T-helper 22 cell (primary cell): ENCODE results near the gene ODF4.
"Not testable (repeated sequence)": the region's sequence is repeated elsewhere in the genome, so short reads cannot be mapped to it uniquely, and the experiment has no call there.

ENCODE experiments used
- DNase-seq: peaks from one replicate; pipeline ENCODE4 v3.0.0-alpha.2; 2020; ENCODE audit warnings: low read depth

The ODF4 gene

GRCh38 chr17:8326511-8327302 lies 12.9 kb upstream of the ODF4 start:
- DNase-seq: no peak

GRCh38 chr17:8327303-8327649 lies 12.4 kb upstream of the ODF4 start:
- no peak for DNase-seq

GRCh38 chr17:8332128-8332527 lies 7.5 kb upstream of the ODF4 start:
- no peak for DNase-seq

- no peak for DNase-seq
Measured at GRCh38 chr17:8332688-8333087, 7.0 kb upstream of the ODF4 start.

- no peak for DNase-seq
Measured at GRCh38 chr17:8333281-8333680, 6.4 kb upstream of the ODF4 start.

- no peak for DNase-seq
Measured at GRCh38 chr17:8337802-8338752, 1.6 kb upstream of the ODF4 start.

- DNase-seq: no peak
Measured at GRCh38 chr17:8338753-8339140, 893 bp upstream of the ODF4 start.

- no peak for DNase-seq
Measured at GRCh38 chr17:8341456-8341855, 1.8 kb downstream of the ODF4 start.

GRCh38 chr17:8345052-8345690 lies 5.5 kb downstream of the ODF4 start:
- DNase-seq: no peak

GRCh38 chr17:8345951-8346665 lies 6.5 kb downstream of the ODF4 start:
- DNase-seq: no peak

GRCh38 chr17:8347001-8347400 lies 7.4 kb downstream of the ODF4 start:
- DNase-seq: not testable (repeated sequence)

GRCh38 chr17:8350339-8350738 lies 10.7 kb downstream of the ODF4 start:
- DNase-seq: no peak

GRCh38 chr17:8353736-8354135 lies 14.1 kb downstream of the ODF4 start:
- DNase-seq: no peak

GRCh38 chr17:8354236-8354635 lies 14.6 kb downstream of the ODF4 start:
- no peak for DNase-seq

GRCh38 chr17:8357910-8358309 lies 18.3 kb downstream of the ODF4 start:
- no peak for DNase-seq

- DNase-seq: no peak
Measured at GRCh38 chr17:8359769-8360168, 20.1 kb downstream of the ODF4 start.

GRCh38 chr17:8360260-8360659 lies 20.6 kb downstream of the ODF4 start:
- no peak for DNase-seq

- no peak for DNase-seq
Measured at GRCh38 chr17:8360751-8361150, 21.1 kb downstream of the ODF4 start.

- DNase-seq: no peak
Measured at GRCh38 chr17:8362651-8363332, 23.2 kb downstream of the ODF4 start.

GRCh38 chr17:8365143-8365542 lies 25.5 kb downstream of the ODF4 start:
- DNase-seq: no peak

GRCh38 chr17:8366231-8366630 lies 26.6 kb downstream of the ODF4 start:
- DNase-seq: no peak

GRCh38 chr17:8368193-8368592 lies 28.6 kb downstream of the ODF4 start:
- no peak for DNase-seq
